T-helper 17 cell (primary cell): Measurements from ENCODE around the gene PPP1R12A. TPM values are rescaled to one million over a fixed set of nuclear protein-coding genes. Genes with fewer than 3 reads are reported as not detected.

Source experiments
- ATAC-seq: fragments of 150-1000 bp; cut with Tn5 transposase; 2 replicates; pipeline ENCODE4 v1.10.0; 2021; ENCODE audit warnings: mild to moderate bottlenecking, moderate library complexity
- DNase-seq, 3 donors: peaks; one replicate each; pipeline versions ENCODE4 v3.0.0 to v3.0.0-alpha.2; 2020 to 2021
- H3K9me3 ChIP-seq: one replicate; pipeline ENCODE4 v1.7.0; 2013; ENCODE audit warnings: low read length, mild to moderate bottlenecking; ENCODE audit not compliant: control insufficient read depth, poor library complexity, severe bottlenecking
- H3K27ac Mint-ChIP-seq: one replicate; pipeline ENCODE4 v1.8.0; 2022; ENCODE audit warnings: mild to moderate bottlenecking, moderate library complexity, mixed read lengths
- H3K27me3 Mint-ChIP-seq: one replicate; pipeline ENCODE4 v1.8.0; 2022; ENCODE audit warnings: mixed read lengths
- H3K36me3 Mint-ChIP-seq: one replicate; pipeline ENCODE4 v1.8.0; 2022; ENCODE audit warnings: low read depth, mixed read lengths
- H3K4me1 Mint-ChIP-seq: one replicate; pipeline ENCODE4 v1.8.0; 2022; ENCODE audit warnings: mild to moderate bottlenecking, mixed read lengths
- H3K4me3 Mint-ChIP-seq: one replicate; pipeline ENCODE4 v1.8.0; 2022; ENCODE audit warnings: mild to moderate bottlenecking, moderate library complexity, mixed read lengths
- total RNA-seq, 4 donors: library from RNA in 2 of 4; stranded (reverse) in 2 of 4; gene quantifications; one replicate each; pipeline ENCODE4 v1.2.3 and lab custom pipeline; 2022 to 2026

The PPP1R12A gene
- total RNA-seq, 2 donors from 2014 or later, result 110 to 118 TPM

DNA sequence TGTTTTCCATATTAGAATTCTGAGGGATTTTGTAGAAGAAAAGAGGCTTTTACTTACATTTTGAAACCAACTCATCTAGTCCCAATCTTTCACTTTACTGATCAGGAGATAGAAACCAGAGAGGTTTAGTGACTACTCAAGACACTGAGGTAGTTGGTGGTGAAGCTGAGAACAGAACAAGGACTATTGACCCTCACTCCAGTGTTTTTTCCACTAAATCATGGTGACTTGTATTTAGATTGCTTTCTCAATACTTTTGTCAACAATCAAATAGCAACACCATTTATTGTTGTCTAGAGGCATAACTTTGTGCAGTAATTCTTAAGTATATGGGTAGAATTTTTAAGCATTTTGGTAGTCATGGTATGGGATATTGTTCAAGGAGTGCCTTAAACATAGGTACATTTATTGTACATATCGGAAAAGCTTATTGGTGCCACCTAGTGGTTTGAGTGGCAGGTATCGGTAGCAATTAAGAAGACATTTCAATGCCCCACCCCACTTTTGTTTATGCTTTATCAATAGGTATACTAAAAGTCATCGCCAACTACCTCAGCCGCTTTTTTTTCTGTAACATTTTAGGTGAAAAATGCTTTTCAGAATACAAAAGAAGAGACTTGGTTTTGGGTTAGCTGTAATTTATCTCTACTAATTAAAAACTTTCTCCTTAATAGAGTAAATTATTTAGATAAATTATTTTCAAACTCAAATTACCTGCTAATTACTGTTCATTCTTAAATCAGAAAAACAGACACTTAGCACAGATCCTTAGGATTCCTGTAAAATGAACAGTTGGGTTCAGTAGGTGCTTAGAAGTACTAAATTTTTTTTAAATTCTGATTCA lies 196.8 kb downstream of the PPP1R12A start:
- H3K4me1 Mint-ChIP-seq, result no peaks in the 10 kb centered on the region
- no peak overlapping the region for H3K27ac Mint-ChIP-seq
- peaks cover 10% of the 10 kb centered on the region for H3K27me3 Mint-ChIP-seq
- DNase-seq (no peak), ATAC-seq (peak; percentile 50)
- H3K9me3 ChIP-seq, result no peaks in the 10 kb centered on the region
- no peak overlapping the region for H3K4me3 Mint-ChIP-seq
- H3K36me3 Mint-ChIP-seq, result no peaks in the 10 kb centered on the region

DNA sequence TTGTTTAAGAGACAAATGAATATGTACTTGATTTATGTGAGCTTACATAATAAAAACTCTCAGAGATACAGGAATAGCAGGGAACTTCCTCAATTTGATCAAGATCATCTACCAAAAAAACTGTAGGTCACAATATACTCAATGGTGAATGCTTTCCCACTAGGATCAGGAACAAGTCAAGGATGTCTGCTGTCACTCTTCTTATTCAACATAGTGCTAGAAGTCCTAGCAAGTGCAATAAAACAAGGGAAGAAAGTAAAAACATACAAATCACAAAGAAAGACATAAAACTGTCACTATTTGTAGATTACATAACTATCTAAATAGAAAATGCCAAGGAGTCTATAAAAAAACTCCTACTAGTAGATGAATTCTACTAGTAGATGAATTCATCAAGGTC lies 202.3 kb downstream of the PPP1R12A start:
- no peaks in the 10 kb centered on the region for H3K9me3 ChIP-seq
- peaks cover 30% of the 10 kb centered on the region for H3K27me3 Mint-ChIP-seq
- no peak for ATAC-seq
- no peak overlapping the region for H3K27ac Mint-ChIP-seq
- DNase-seq, result no peak
- H3K4me3 Mint-ChIP-seq, result no peak overlapping the region
- no peaks in the 10 kb centered on the region for H3K4me1 Mint-ChIP-seq
- no peaks in the 10 kb centered on the region for H3K36me3 Mint-ChIP-seq

DNA sequence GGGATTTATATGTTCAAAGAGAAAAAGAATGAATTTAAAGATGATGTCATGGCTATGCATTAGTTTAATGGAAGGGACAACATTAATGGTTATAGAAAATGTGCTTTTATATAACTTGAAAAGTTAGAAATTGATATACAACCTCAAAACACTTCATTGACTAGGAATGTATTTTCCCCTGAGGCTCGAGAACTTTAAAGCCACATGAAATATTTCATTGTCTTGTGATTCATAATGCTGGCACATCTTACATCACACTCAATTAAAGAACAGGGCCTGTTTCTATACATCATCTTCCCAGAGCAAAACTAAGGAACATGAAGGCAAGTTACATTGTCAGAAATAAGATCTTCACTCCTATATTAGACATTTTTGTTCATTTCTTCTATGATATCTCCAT lies 208.9 kb downstream of the PPP1R12A start:
- no peak for ATAC-seq
- Mint-ChIP-seq H3K27me3 (peaks cover 18% of the 10 kb centered on the region), H3K36me3 (no peaks in the 10 kb centered on the region), H3K4me3 (no peak overlapping the region), H3K27ac (no peak overlapping the region), H3K4me1 (no peaks in the 10 kb centered on the region)
- H3K9me3 ChIP-seq, result no peaks in the 10 kb centered on the region
- no peak for DNase-seq

Other genes with a start within 250 kb of the PPP1R12A start
- gene PAWR, start 244.1 kb downstream of the PPP1R12A start, total RNA-seq, result 1 to 10 TPM; 4.3 to 6.7 TPM
- gene OTOGL, start 164.4 kb upstream of the PPP1R12A start, total RNA-seq, result not detected